ENCODE measurements around the gene PYCR2. TPM values are rescaled to one million over a fixed set of nuclear protein-coding genes. Genes with fewer than 3 reads are reported as not detected.

PYCR2 gene
- total RNA-seq, 2 donors from 2014 or later, result 34.2 to 52.4 TPM

- Histone ChIP-seq H3K4me3 (no peak overlapping the region), H3K27me3 (no peaks in the 10 kb centered on the region), H3K36me3 (replicated peaks in 1 of 2; ENCODE audit: insufficient read depth in 1 of 2, low read depth in 2 of 2) (no peaks in the 10 kb centered on the region), H3K4me1 (peaks cover 71% of the 10 kb centered on the region), H3K9me3 (no peaks in the 10 kb centered on the region), H3K27ac (peak overlapping the region in 3 of 4 donors; percentile 96)
- DNase-seq (no peak), ATAC-seq (no peak)
- intact Hi-C loops (cut with DNase I), result no loop called here
- TF ChIP-seq CTCF (IDR thresholded peaks at IDR 0.05) (no peak), POLR2A (IDR thresholded peaks at IDR 0.05) (no peak)
- 93% methylated on average over 6 of the region's 6 CpGs for WGBS, 2 donors
Measured at GRCh38 chr1:225892307-225892706, 31.7 kb downstream of the PYCR2 start.

- DNase-seq (peak; percentile 86 to 95 (median 90)), ATAC-seq (peak; percentile 86)
- intact Hi-C loops (cut with DNase I), result no loop called here
- H3K9me3 ChIP-seq, result no peaks in the 10 kb centered on the region
- no peak overlapping the region for H3K4me3 ChIP-seq
- H3K27me3 ChIP-seq, result no peaks in the 10 kb centered on the region
- peaks cover 71% of the 10 kb centered on the region for H3K4me1 ChIP-seq
- TF ChIP-seq POLR2A (IDR thresholded peaks at IDR 0.05) (peak in 2 of 3 donors; percentile 49 to 52), CTCF (IDR thresholded peaks at IDR 0.05) (no peak)
- H3K27ac ChIP-seq, result peak overlapping the region; percentile 93 to 96 (median 96)
- WGBS, 2 donors, result 42 to 60% methylated on average over 13 to 14 of the region's 14 CpGs
- H3K36me3 ChIP-seq (replicated peaks in 1 of 2; ENCODE audit: insufficient read depth in 1 of 2, low read depth in 2 of 2), result no peaks in the 10 kb centered on the region
Measured at GRCh38 chr1:225891229-225891972, 32.6 kb downstream of the PYCR2 start.

GRCh38 chr1:225890346-225891228 is 33.5 kb downstream of the PYCR2 start:
- DNase-seq (peak in 3 of 4 donors; percentile 38 to 66 (median 58)), ATAC-seq (peak; percentile 21)
- intact Hi-C loops (cut with DNase I), result no loop called here
- Histone ChIP-seq H3K4me1 (peaks cover 67% of the 10 kb centered on the region), H3K27ac (peak overlapping the region; percentile 93 to 96 (median 96)), H3K27me3 (no peaks in the 10 kb centered on the region), H3K4me3 (no peak overlapping the region), H3K9me3 (no peaks in the 10 kb centered on the region), H3K36me3 (replicated peaks in 1 of 2; ENCODE audit: insufficient read depth in 1 of 2, low read depth in 2 of 2) (no peaks in the 10 kb centered on the region)
- no peak for TF ChIP-seq POLR2A (IDR thresholded peaks at IDR 0.05)
- TF ChIP-seq CTCF (IDR thresholded peaks at IDR 0.05), result no peak
- WGBS, 2 donors, result 32 to 34% methylated on average over 5 to 6 of the region's 6 CpGs

- ATAC-seq, result no peak
- Histone ChIP-seq H3K36me3 (replicated peaks in 1 of 2; ENCODE audit: insufficient read depth in 1 of 2, low read depth in 2 of 2) (no peaks in the 10 kb centered on the region), H3K4me3 (no peak overlapping the region), H3K27me3 (no peaks in the 10 kb centered on the region), H3K4me1 (peaks cover 67% of the 10 kb centered on the region), H3K27ac (peak overlapping the region; percentile 93 to 96 (median 96)), H3K9me3 (no peaks in the 10 kb centered on the region)
- no peak for DNase-seq
- no peak for TF ChIP-seq CTCF (IDR thresholded peaks at IDR 0.05)
- no peak for TF ChIP-seq POLR2A (IDR thresholded peaks at IDR 0.05)
- intact Hi-C loops (cut with DNase I), result no loop called here
- WGBS, 2 donors, result 35 to 53% methylated on average over 5 of the region's 5 CpGs
Measured at GRCh38 chr1:225889743-225890142, 34.3 kb downstream of the PYCR2 start.

Measured in body of pancreas (tissue), 4 donors.